ENCODE measurements around the gene LPIN3.

LPIN3 gene

DNA sequence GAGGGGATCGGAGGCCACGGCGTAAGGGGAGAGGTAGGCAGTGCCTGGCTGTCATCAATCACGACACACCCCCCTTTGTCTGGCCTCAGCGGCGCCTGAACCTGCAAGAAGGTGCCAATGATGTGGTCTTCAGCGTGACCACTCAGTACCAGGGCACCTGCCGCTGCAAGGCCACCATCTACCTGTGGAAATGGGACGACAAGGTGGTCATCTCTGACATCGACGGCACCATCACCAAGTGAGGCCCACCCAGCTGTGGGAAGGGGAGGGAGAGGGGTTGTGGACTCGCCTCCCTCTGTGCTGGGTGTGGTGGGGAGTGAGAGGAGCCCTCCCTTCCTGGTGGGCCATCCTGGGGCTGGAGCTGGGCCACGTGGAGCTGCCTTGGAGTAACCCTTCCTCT, 16.3 kb downstream of the LPIN3 start:
- no peak for TF ChIP-seq CTCF (conservative IDR thresholded peaks at IDR 0.05; ENCODE audit: low read depth, low read length)
- DNase-seq (ENCODE audit: low read depth), result no peak
- no peak overlapping the region for H3K4me3 ChIP-seq (ENCODE audit: low read depth, low read length)

GRCh38 chr20:41357424-41358163, 17.0 kb downstream of the LPIN3 start:
- DNase-seq (ENCODE audit: low read depth), result no peak
- no peak overlapping the region for H3K4me3 ChIP-seq (ENCODE audit: low read depth, low read length)
- TF ChIP-seq CTCF (conservative IDR thresholded peaks at IDR 0.05; ENCODE audit: low read depth, low read length), result no peak

DNA sequence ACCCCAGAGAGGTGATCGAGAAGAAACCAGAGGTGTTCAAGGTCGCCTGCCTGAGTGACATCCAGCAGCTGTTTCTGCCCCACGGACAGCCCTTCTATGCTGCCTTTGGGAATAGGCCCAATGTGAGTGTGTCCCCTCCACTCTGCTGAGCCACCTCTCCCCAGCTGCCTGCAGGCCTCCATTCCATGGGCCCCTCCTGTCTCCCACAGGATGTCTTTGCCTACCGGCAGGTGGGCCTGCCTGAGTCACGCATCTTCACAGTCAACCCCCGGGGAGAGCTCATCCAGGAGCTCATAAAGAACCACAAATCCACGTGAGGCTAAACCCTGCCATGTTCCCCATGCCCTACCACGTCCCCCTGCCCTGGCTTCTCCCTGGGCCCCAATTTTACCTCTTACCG, 17.6 kb downstream of the LPIN3 start:
- no peak for DNase-seq (ENCODE audit: low read depth)
- no peak for TF ChIP-seq CTCF (conservative IDR thresholded peaks at IDR 0.05; ENCODE audit: low read depth, low read length)
- H3K4me3 ChIP-seq (ENCODE audit: low read depth, low read length), result no peak overlapping the region

DNA sequence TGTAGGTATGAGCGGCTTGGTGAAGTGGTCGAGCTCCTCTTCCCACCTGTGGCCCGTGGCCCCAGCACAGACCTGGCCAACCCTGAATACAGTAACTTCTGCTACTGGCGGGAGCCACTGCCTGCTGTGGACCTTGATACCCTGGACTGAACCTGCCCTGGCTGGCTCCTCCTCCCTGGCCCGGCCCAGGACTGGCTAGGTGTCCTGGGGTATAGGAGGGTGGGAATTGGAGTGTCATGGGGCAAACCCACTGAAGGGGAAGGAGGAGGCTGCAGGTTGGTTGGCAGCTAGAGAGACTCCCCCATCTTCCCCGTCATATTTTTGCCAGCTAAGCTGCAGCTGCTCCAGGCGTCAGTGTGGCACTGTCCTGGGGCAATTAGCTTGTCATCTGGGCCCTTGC, 18.1 kb downstream of the LPIN3 start:
- DNase-seq (ENCODE audit: low read depth), result no peak
- no peak for TF ChIP-seq CTCF (conservative IDR thresholded peaks at IDR 0.05; ENCODE audit: low read depth, low read length)
- no peak overlapping the region for H3K4me3 ChIP-seq (ENCODE audit: low read depth, low read length)

DNA sequence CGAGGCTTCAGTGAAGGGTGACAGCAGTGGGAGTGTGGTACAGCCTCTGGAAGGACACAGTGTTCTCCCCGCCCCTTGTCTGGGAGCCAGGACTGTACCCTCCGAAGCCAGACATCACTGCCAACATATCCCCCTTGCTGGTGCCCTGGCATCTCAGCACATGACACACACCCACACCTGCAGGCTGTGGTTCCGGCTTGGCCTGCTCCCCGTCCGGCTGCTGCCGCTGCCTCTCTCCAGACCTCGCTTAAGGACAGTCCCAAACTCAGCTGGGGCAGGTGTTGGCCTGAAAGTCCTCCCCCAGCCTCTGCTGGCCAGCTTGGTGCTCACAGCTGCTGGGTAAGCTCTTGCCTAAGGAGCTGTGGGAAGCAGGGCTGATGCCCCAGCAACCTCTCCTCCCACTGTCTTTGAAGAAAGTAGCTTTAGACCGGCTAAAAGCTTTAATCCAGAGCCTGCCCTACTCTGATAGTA, 19.0 kb downstream of the LPIN3 start:
- TF ChIP-seq CTCF (conservative IDR thresholded peaks at IDR 0.05; ENCODE audit: low read depth, low read length), result no peak
- no peak overlapping the region for H3K4me3 ChIP-seq (ENCODE audit: low read depth, low read length)

DNA sequence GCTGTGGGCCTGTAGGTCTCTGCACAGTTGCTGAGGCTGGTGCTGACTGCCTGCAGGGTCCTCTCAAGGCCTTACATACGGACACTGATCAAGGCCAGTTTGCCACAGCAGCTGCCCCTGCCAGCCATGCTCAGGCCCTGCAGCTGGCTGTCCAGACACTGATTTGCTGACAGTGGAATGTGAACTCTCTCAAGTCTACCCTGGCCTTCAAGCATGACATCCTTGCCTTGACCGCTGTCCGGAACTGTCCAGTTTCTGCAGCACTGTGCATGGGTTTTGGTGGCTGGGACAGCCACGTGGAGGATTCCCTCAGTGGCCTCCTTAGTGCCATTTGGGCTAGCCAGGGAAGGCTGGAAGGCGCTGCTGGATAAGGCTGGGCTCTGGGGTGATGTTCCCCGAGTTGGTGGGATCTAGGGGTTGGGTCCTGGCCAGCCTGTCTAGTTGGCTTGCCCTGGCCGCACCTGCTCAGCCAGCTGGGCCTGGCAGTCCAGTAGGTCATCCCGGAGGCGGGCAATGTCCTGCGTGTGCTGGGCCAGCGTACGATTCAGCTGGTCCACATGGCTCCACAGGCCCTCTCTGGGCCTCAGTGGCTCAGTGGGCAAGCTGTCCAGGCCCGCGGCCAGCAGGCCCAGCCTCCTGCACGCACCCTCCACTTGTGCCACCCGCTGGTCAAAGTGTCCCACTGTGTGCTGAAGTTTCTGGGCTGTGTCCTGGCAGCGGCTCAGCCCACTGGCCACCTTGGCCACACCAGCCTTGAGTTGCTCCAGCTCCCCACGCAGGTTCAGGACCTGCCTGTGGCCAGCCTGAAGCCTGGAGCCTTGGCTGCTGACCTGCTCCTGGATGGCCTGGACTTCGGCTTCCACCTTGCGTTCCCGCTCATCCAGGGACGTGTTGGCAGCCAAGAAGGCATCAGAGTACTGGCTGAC, 20.5 kb downstream of the LPIN3 start:
- no peak overlapping the region for H3K4me3 ChIP-seq (ENCODE audit: low read depth, low read length)
- no peak for DNase-seq (ENCODE audit: low read depth)
- no peak for TF ChIP-seq CTCF (conservative IDR thresholded peaks at IDR 0.05; ENCODE audit: low read depth, low read length)

More for the DNA sequence above, 19.0 kb downstream of the LPIN3 start:
- no peak for DNase-seq (ENCODE audit: low read depth)
